ENCODE measurements around the gene PHACTR3.

DNA sequence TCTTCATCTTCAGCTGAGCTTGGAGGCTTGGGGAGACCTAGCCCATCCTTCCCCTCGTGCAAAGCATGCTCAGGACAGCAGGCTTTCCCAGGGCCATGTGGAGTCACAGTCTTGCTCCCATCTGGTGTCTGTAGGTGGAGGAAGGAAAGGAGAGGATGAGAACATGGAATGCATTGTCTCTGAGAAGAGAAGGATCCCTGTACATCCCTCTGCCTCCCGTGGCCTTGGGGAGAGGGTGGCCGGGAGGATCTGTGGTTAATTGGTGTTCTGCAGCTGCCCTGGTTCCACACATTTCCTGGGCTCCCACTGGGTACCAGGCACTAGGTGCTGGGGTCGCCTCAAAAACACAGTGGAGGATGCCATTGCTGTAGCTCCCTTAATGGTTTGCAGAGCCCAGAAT, 134.5 kb downstream of the PHACTR3 start:
- TF ChIP-seq POLR2A (IDR thresholded peaks at IDR 0.05): no peak
- TF ChIP-seq, protein P1, sequence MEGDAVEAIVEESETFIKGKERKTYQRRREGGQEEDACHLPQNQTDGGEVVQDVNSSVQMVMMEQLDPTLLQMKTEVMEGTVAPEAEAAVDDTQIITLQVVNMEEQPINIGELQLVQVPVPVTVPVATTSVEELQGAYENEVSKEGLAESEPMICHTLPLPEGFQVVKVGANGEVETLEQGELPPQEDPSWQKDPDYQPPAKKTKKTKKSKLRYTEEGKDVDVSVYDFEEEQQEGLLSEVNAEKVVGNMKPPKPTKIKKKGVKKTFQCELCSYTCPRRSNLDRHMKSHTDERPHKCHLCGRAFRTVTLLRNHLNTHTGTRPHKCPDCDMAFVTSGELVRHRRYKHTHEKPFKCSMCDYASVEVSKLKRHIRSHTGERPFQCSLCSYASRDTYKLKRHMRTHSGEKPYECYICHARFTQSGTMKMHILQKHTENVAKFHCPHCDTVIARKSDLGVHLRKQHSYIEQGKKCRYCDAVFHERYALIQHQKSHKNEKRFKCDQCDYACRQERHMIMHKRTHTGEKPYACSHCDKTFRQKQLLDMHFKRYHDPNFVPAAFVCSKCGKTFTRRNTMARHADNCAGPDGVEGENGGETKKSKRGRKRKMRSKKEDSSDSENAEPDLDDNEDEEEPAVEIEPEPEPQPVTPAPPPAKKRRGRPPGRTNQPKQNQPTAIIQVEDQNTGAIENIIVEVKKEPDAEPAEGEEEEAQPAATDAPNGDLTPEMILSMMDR (IDR thresholded peaks at IDR 0.05): no peak
- TF ChIP-seq POLR2AphosphoS5 (IDR thresholded peaks at IDR 0.05): no peak
- no peak for TF ChIP-seq EP300 (IDR thresholded peaks at IDR 0.05)
